Upper lobe of right lung (tissue), 1 donor: ENCODE data around the gene SUGCT. TPM values are rescaled to one million over a fixed set of nuclear protein-coding genes. Genes with fewer than 3 reads are reported as not detected.

Experiments
- ATAC-seq: fragments of 200-7000 bp; cut with Tn5 transposase; one replicate; pipeline ENCODE4 v1.9.1; 2020; ENCODE audit warnings: mild to moderate bottlenecking, moderate library complexity
- DNase-seq: peaks from one replicate; pipeline ENCODE4 v3.0.0-alpha.2; 2020
- H3K27ac ChIP-seq: fragments of 200-600 bp; one replicate; pipeline ENCODE4 v1.8.0; 2022
- H3K27me3 ChIP-seq: fragments of 200-600 bp; one replicate; pipeline ENCODE4 v1.8.0; 2022; ENCODE audit warnings: mild to moderate bottlenecking
- H3K36me3 ChIP-seq: fragments of 200-600 bp; one replicate; pipeline ENCODE4 v1.8.0; 2022
- H3K4me1 ChIP-seq: fragments of 200-600 bp; one replicate; pipeline ENCODE4 v1.8.0; 2022
- H3K4me3 ChIP-seq: fragments of 200-600 bp; one replicate; pipeline ENCODE4 v1.8.0; 2022; ENCODE audit warnings: mild to moderate bottlenecking
- H3K9me3 ChIP-seq: fragments of 200-600 bp; one replicate; pipeline ENCODE4 v1.8.0; 2022
- intact Hi-C: fragments of 100-400 bp; cut with DNase I; formaldehyde crosslinking; loops from one replicate; pipeline ENCODE4 v1.11.0; 2022
- total RNA-seq: library from RNA; stranded (reverse); fragmentation: NEBNext Ultra II Directional; extraction: Animal tissue kit (Norgen Biotek cat#: 25700); gene quantifications from one replicate; pipeline ENCODE4 v1.2.1, GENCODE V29; 2021
- TF ChIP-seq, protein P1 (sequence below): fragments of 200-600 bp; IDR thresholded peaks from one replicate; pipeline ENCODE4 v1.8.0; 2022; ENCODE audit warnings: antibody characterized with exemption
- donor health status: DM: no; HTN: yes; CAD: no; lungs with severe emphysema.

Gene SUGCT
- total RNA-seq, 1 donor from 2014 or later, result 4.1 TPM

GRCh38 chr7:40526951-40527715, 392.3 kb downstream of the SUGCT start:
- H3K36me3 ChIP-seq, result no peaks in the 10 kb centered on the region
- TF ChIP-seq, protein P1, sequence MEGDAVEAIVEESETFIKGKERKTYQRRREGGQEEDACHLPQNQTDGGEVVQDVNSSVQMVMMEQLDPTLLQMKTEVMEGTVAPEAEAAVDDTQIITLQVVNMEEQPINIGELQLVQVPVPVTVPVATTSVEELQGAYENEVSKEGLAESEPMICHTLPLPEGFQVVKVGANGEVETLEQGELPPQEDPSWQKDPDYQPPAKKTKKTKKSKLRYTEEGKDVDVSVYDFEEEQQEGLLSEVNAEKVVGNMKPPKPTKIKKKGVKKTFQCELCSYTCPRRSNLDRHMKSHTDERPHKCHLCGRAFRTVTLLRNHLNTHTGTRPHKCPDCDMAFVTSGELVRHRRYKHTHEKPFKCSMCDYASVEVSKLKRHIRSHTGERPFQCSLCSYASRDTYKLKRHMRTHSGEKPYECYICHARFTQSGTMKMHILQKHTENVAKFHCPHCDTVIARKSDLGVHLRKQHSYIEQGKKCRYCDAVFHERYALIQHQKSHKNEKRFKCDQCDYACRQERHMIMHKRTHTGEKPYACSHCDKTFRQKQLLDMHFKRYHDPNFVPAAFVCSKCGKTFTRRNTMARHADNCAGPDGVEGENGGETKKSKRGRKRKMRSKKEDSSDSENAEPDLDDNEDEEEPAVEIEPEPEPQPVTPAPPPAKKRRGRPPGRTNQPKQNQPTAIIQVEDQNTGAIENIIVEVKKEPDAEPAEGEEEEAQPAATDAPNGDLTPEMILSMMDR, result no peak
- no peaks in the 10 kb centered on the region for H3K4me1 ChIP-seq
- intact Hi-C loops, result no loop called here
- no peaks in the 10 kb centered on the region for H3K9me3 ChIP-seq
- no peaks in the 10 kb centered on the region for H3K27me3 ChIP-seq
- no peak overlapping the region for H3K27ac ChIP-seq
- no peak for ATAC-seq
- DNase-seq, result no peak
- H3K4me3 ChIP-seq, result no peak overlapping the region

DNA sequence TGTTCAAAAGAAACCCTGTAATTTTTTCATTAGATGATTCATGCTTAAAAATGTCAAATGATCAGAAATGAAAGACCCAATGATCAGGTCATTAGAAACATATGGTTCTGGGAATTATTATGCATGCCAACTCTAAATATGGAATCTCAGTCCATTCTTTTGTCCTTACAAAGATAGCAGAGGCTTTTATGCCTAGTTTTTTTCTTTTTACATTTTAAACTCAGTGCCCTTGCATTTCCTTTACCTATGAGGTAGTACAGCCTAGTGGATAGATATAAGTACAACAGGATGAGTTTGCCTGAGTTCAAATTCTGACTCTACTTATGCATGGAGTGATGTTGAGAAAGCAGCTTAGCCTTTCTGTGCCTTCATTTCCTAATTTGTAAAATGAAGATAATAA, 392.9 kb downstream of the SUGCT start:
- H3K4me1 ChIP-seq, result no peaks in the 10 kb centered on the region
- ATAC-seq (no peak), DNase-seq (no peak)
- no peak overlapping the region for H3K4me3 ChIP-seq
- H3K27ac ChIP-seq, result no peak overlapping the region
- no peaks in the 10 kb centered on the region for H3K27me3 ChIP-seq
- no peaks in the 10 kb centered on the region for H3K36me3 ChIP-seq
- H3K9me3 ChIP-seq, result no peaks in the 10 kb centered on the region
- TF ChIP-seq, protein P1, result no peak
- intact Hi-C loops, result no loop called here

- intact Hi-C loops, result no loop called here
- no peaks in the 10 kb centered on the region for H3K27me3 ChIP-seq
- no peak overlapping the region for H3K27ac ChIP-seq
- TF ChIP-seq, protein P1, result no peak
- H3K9me3 ChIP-seq, result no peaks in the 10 kb centered on the region
- no peak for DNase-seq
- no peaks in the 10 kb centered on the region for H3K4me1 ChIP-seq
- ATAC-seq, result no peak
- no peaks in the 10 kb centered on the region for H3K36me3 ChIP-seq
- no peak overlapping the region for H3K4me3 ChIP-seq
Measured at GRCh38 chr7:40530292-40530691, 395.5 kb downstream of the SUGCT start.

GRCh38 chr7:40531956-40532355, 397.2 kb downstream of the SUGCT start:
- no peaks in the 10 kb centered on the region for H3K9me3 ChIP-seq
- ATAC-seq (no peak), DNase-seq (no peak)
- H3K27me3 ChIP-seq, result no peaks in the 10 kb centered on the region
- TF ChIP-seq, protein P1, result no peak
- H3K36me3 ChIP-seq, result no peaks in the 10 kb centered on the region
- intact Hi-C loops, result no loop called here
- no peak overlapping the region for H3K27ac ChIP-seq
- no peaks in the 10 kb centered on the region for H3K4me1 ChIP-seq
- H3K4me3 ChIP-seq, result no peak overlapping the region

DNA sequence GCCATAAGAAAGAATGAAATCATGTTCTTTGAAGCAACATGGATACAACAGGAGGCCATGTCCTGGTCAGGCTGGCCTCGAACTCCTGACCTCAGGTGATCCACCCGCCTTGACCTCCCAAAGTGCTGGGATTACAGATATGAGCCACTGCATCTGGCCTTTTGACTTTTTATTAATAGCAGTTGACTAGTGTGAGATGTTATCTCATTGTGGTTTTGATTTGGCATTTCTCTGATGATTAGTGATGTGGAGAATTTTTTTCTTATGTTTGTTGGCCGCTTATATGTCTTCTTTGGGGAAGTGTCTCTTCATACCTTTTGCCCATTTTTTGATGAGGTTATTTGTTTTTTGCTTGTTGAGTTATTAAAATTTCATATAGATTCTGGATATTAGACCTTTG, 400.9 kb downstream of the SUGCT start:
- DNase-seq (no peak), ATAC-seq (no peak)
- Histone ChIP-seq H3K36me3 (no peaks in the 10 kb centered on the region), H3K27me3 (no peaks in the 10 kb centered on the region), H3K9me3 (no peaks in the 10 kb centered on the region), H3K4me1 (no peaks in the 10 kb centered on the region), H3K27ac (no peak overlapping the region), H3K4me3 (no peak overlapping the region)
- TF ChIP-seq, protein P1, result no peak
- intact Hi-C loops, result no loop called here
